Uterus (tissue), 4 donors: ENCODE results near the gene SMAD3. TPM values are rescaled to one million over a fixed set of nuclear protein-coding genes. Genes with fewer than 3 reads are reported as not detected.

Source experiments
- DNase-seq, 2 donors: peaks; one replicate each; pipeline ENCODE4 v3.0.0-alpha.2; 2019 to 2020
- H3K27ac ChIP-seq, 2 donors: fragments of 200-600 bp; sonication (generic); 1 replicate in 1 of 2; 2 replicates in 1 of 2; pipeline ENCODE4 v1.5.1; 2016 to 2018
- H3K27me3 ChIP-seq, 2 donors: fragments of 200-600 bp; sonication (generic); one replicate each; pipeline ENCODE4 v1.5.1; 2018 to 2019; ENCODE audit warnings: control low read depth in 1 of 2
- H3K36me3 ChIP-seq, 2 donors: fragments of 200-600 bp; sonication (generic); one replicate each; pipeline ENCODE4 v1.5.1; 2019; ENCODE audit warnings: control low read depth in 1 of 2
- H3K4me1 ChIP-seq, 2 donors: fragments of 200-600 bp; sonication (generic); one replicate each; pipeline ENCODE4 v1.5.1; 2018 to 2019; ENCODE audit warnings: control low read depth in 1 of 2
- H3K4me3 ChIP-seq, 2 donors: fragments of 200-600 bp; sonication (generic); 1 replicate in 1 of 2; 2 replicates in 1 of 2; pipeline ENCODE4 v1.5.1; 2018 to 2019; ENCODE audit warnings: mild to moderate bottlenecking in 1 of 2
- H3K9me3 ChIP-seq, 2 donors: fragments of 200-600 bp; sonication (generic); one replicate each; pipeline ENCODE4 v1.5.1; 2019; ENCODE audit warnings: control low read depth in 1 of 2
- POLR2A ChIP-seq, 2 donors: fragments of 450-650 bp; IDR thresholded peaks; one replicate each; pipeline ENCODE4 v1.6.1; 2016; ENCODE audit warnings: antibody characterized with exemption in 2 of 2, mild to moderate bottlenecking in 1 of 2, moderate library complexity in 1 of 2
- intact Hi-C: fragments of 100-400 bp; cut with DNase I; formaldehyde crosslinking; loops from one replicate; pipeline ENCODE4 v1.15.1; 2023; ENCODE audit warnings: low total_unique reads
- total RNA-seq, 4 donors: library from RNA; depleted of rRNA in 3 of 4; stranded (reverse); fragments of >200 nt in 3 of 4; gene quantifications; one replicate each; pipeline versions ENCODE4 v1.1.0 to v1.2.4, GENCODE V29; 2014 to 2023
- TF ChIP-seq, protein P1 (sequence below), 4 experiments: fragments of 200-600 bp in 2 of 4; fragments of 450-650 bp in 2 of 4; sonication (generic) in 2 of 4; IDR thresholded peaks; one replicate each; pipeline ENCODE4 v1.5.1; 2016 to 2019; ENCODE audit warnings: antibody characterized with exemption in 4 of 4, mild to moderate bottlenecking in 2 of 4, moderate library complexity in 1 of 4
- donor health status: DM: yes; HTN: yes; CAD: no.

SMAD3 gene
- total RNA-seq, 4 donors from 2014 or later, result 14.3 to 66.9 (median 32.3) TPM

GRCh38 chr15:67030036-67030762, 35.2 kb upstream of the SMAD3 start:
- no peaks in the 10 kb centered on the region for H3K36me3 ChIP-seq
- TF ChIP-seq POLR2A (IDR thresholded peaks at IDR 0.05), result no peak
- TF ChIP-seq, protein P1, sequence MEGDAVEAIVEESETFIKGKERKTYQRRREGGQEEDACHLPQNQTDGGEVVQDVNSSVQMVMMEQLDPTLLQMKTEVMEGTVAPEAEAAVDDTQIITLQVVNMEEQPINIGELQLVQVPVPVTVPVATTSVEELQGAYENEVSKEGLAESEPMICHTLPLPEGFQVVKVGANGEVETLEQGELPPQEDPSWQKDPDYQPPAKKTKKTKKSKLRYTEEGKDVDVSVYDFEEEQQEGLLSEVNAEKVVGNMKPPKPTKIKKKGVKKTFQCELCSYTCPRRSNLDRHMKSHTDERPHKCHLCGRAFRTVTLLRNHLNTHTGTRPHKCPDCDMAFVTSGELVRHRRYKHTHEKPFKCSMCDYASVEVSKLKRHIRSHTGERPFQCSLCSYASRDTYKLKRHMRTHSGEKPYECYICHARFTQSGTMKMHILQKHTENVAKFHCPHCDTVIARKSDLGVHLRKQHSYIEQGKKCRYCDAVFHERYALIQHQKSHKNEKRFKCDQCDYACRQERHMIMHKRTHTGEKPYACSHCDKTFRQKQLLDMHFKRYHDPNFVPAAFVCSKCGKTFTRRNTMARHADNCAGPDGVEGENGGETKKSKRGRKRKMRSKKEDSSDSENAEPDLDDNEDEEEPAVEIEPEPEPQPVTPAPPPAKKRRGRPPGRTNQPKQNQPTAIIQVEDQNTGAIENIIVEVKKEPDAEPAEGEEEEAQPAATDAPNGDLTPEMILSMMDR (IDR thresholded peaks at IDR 0.05), result no peak

DNA sequence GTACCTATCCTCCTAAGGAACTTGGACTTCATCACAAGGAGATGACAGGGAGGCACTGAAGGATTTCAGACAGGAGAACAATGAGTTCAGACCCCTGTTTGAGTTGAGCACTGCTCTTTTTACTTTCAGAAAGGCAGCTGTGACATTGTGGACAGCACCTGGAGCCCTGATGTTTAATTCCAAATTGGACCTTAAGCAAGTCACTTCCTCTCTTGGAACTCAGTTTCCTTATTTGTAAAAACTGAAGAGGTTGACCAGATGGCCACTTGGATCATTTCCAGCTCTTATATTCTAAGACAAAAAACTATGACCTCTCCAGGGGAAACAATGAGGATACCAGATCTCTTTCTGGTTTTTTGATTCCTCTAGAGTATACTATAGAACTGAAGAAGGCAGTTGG, 34.1 kb upstream of the SMAD3 start:
- Histone ChIP-seq H3K9me3 (no peaks in the 10 kb centered on the region), H3K4me3 (no peak overlapping the region), H3K27me3 (no peaks in the 10 kb centered on the region), H3K36me3 (no peaks in the 10 kb centered on the region), H3K27ac (no peak overlapping the region), H3K4me1 (peaks cover 0 to 7% of the 10 kb centered on the region in 2 donors)
- intact Hi-C loops, result no loop called here
- TF ChIP-seq, protein P1 (IDR thresholded peaks at IDR 0.05), result no peak
- no peak for TF ChIP-seq POLR2A (IDR thresholded peaks at IDR 0.05)
- no peak for DNase-seq

More at GRCh38 chr15:67030036-67030762, 35.2 kb upstream of the SMAD3 start:
- no peak overlapping the region for H3K27ac ChIP-seq
- intact Hi-C loops, result no loop called here
- no peaks in the 10 kb centered on the region for H3K27me3 ChIP-seq
- no peak for DNase-seq
- peaks cover 1 to 17% of the 10 kb centered on the region in 2 donors for H3K4me1 ChIP-seq
- no peaks in the 10 kb centered on the region for H3K9me3 ChIP-seq
- no peak overlapping the region for H3K4me3 ChIP-seq

DNA sequence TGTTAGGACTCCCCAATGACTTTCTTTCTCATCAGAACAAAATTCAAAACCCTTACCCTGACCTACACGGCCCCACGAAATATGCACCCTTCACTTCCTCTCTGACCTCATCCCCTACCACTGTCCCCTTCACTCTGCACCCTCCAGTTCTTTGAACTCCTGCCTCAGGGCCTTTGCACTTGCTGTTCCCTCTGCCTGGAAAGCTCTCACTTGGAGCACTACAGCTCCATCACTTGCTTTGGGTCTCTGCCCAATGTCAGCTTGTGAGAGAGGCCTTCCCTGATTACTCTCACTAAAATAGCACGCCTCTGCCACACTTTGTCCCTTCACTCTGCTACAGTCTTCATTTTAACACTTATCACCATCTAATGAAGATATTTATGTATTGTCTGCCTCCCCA, 32.8 kb upstream of the SMAD3 start:
- TF ChIP-seq, protein P1 (IDR thresholded peaks at IDR 0.05), result no peak
- TF ChIP-seq POLR2A (IDR thresholded peaks at IDR 0.05), result no peak
- intact Hi-C loops, result no loop called here
- peaks cover 0 to 6% of the 10 kb centered on the region in 2 donors for H3K4me1 ChIP-seq
- no peaks in the 10 kb centered on the region for H3K27me3 ChIP-seq
- H3K36me3 ChIP-seq, result no peaks in the 10 kb centered on the region
- H3K4me3 ChIP-seq, result no peak overlapping the region
- DNase-seq, result no peak
- no peak overlapping the region for H3K27ac ChIP-seq
- no peaks in the 10 kb centered on the region for H3K9me3 ChIP-seq

- no peak for TF ChIP-seq POLR2A (IDR thresholded peaks at IDR 0.05)
- TF ChIP-seq, protein P1 (IDR thresholded peaks at IDR 0.05), result no peak
- Histone ChIP-seq H3K27ac (no peak overlapping the region), H3K4me3 (no peak overlapping the region), H3K4me1 (peaks cover 0 to 6% of the 10 kb centered on the region in 2 donors), H3K36me3 (no peaks in the 10 kb centered on the region), H3K9me3 (no peaks in the 10 kb centered on the region), H3K27me3 (no peaks in the 10 kb centered on the region)
- intact Hi-C loops, result no loop called here
- DNase-seq, result no peak
These were observed 32.4 kb upstream of the SMAD3 start for GRCh38 chr15:67033012-67033411.

GRCh38 chr15:67033571-67034044, 31.8 kb upstream of the SMAD3 start:
- Histone ChIP-seq H3K9me3 (no peaks in the 10 kb centered on the region), H3K4me1 (peaks cover 0 to 6% of the 10 kb centered on the region in 2 donors), H3K27ac (no peak overlapping the region), H3K36me3 (no peaks in the 10 kb centered on the region), H3K4me3 (peak overlapping the region in 1 of 2 donors; percentile 22), H3K27me3 (no peaks in the 10 kb centered on the region)
- intact Hi-C loops, result no loop called here
- DNase-seq, result no peak
- TF ChIP-seq, protein P1 (IDR thresholded peaks at IDR 0.05), result peak in 1 of 4 experiments; percentile 2
- TF ChIP-seq POLR2A (IDR thresholded peaks at IDR 0.05), result no peak
